Epithelial cell of proximal tubule (primary cell): ENCODE results near the gene SHISAL1. TPM values are rescaled to one million over a fixed set of nuclear protein-coding genes. Genes with fewer than 3 reads are reported as not detected.

Source experiments
- DNase-seq: peaks from one replicate; pipeline ENCODE4 v3.0.0-alpha.2; 2011; ENCODE audit warnings: low read depth
- H3K4me3 ChIP-seq: 2 replicates; pipeline ENCODE4 v1.5.1; 2011; ENCODE audit warnings: low read depth, mild to moderate bottlenecking, low read length
- total RNA-seq: library from RNA; depleted of rRNA; stranded (reverse); fragments of >200 nt; gene quantifications from 2 replicates; pipeline ENCODE4 v1.2.3, GENCODE V29; 2015
- TF ChIP-seq, protein P1 (sequence below): conservative IDR thresholded peaks from 2 replicates; pipeline ENCODE4 v1.5.1; 2012; ENCODE audit warnings: low read depth, mild to moderate bottlenecking, low read length

SHISAL1 gene
- total RNA-seq, 1 donor from 2014 or later, result not detected

DNA sequence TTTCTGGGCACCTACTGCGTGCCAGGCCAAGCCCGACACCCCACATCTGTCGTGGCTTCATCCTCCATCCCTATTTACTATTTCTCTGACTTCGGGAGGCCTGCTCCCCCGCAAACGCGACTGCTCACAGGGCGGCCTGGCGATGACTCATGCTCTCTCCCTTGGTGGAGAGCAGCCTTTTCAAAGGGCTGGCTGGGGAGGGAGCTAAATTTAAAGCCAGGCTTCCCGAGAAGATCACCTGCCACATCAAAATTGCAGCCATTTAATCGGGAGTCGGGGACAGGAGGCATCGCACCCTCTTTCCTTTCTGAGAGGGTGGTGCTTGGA, 24.9 kb upstream of the SHISAL1 start:
- DNase-seq, result no peak
- TF ChIP-seq, protein P1, sequence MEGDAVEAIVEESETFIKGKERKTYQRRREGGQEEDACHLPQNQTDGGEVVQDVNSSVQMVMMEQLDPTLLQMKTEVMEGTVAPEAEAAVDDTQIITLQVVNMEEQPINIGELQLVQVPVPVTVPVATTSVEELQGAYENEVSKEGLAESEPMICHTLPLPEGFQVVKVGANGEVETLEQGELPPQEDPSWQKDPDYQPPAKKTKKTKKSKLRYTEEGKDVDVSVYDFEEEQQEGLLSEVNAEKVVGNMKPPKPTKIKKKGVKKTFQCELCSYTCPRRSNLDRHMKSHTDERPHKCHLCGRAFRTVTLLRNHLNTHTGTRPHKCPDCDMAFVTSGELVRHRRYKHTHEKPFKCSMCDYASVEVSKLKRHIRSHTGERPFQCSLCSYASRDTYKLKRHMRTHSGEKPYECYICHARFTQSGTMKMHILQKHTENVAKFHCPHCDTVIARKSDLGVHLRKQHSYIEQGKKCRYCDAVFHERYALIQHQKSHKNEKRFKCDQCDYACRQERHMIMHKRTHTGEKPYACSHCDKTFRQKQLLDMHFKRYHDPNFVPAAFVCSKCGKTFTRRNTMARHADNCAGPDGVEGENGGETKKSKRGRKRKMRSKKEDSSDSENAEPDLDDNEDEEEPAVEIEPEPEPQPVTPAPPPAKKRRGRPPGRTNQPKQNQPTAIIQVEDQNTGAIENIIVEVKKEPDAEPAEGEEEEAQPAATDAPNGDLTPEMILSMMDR, result no peak

DNA sequence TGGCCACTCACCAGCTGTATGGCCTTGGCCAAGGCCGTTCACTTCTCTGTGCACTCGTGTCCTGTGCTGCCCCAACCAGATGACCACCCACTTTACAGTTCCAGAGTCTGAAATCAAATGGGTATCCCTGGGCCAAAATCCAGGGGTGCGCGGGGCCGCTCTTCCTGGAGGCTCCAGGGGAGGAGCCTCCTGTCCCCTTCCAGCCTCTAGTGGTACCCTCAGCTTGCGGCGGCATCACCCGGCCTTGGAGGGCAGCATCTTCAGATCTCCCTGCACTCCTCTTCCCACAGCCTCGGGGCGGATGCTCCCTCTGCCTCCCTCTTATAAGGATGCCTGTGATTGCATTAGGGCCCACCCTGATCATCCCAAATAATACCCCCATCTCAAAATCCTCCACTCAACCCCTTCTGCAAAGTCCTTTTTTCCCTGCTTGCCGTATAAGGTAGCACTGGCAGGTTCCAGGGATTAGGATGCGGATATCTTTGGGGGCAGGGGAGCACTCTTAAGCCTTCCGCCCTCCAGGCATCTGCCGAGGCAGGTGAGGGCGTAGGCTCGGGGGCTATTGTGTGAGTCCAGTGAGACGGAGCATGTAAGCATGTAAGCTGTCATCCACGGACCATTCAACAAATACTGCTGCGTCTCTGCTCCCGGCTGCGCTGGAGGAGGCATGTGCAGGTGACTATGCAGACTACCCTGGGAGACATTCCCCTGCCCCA, 24.4 kb upstream of the SHISAL1 start:
- no peak overlapping the region for H3K4me3 ChIP-seq
- no peak for DNase-seq
- TF ChIP-seq, protein P1, result no peak

More for the DNA sequence above, 24.9 kb upstream of the SHISAL1 start:
- no peak overlapping the region for H3K4me3 ChIP-seq

DNA sequence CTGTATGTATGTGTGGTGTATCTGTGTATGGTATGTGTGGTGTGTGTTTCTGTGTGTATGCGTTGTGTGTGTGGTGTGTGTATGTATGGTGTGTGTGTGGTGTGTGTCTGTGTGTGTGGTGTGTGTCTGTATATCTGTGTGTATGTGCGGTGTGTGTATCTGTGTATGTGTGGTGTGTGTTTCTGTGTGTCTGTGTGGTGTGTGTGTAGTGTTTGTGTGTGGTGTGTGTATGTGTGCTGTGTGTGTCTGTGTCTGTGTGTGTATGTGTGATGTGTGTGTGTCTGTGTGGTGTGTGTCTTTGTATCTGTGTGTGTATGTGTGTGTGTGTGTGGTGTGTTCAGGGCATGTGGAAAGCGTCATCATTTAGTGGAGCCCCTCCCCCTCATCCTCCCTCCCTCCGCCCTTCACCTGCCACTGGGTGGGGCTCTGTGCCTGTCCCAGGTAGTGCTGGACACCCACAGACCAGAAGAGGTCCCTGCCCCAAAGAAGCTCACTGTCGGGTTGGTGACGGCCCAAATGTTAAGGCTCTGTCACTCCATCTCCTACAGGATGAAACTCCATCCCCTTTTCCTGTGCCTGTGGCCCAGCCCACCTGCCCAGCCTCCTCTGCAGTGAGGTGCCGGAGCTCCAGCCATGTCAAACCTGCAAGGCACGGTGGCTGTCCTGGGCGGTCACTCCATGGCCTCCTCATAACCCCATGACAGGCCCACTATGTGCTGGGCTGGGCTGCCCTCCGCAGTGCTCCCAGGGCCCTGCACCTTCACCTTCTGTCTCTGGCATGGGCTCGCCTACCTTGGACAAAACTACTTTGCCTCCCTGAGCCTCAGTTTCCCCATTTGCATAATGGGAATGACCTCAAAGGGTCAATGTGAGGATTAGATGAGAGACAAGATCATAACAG, 23.4 kb upstream of the SHISAL1 start:
- H3K4me3 ChIP-seq, result no peak overlapping the region
- no peak for DNase-seq
- TF ChIP-seq, protein P1, result peak; percentile 24

DNA sequence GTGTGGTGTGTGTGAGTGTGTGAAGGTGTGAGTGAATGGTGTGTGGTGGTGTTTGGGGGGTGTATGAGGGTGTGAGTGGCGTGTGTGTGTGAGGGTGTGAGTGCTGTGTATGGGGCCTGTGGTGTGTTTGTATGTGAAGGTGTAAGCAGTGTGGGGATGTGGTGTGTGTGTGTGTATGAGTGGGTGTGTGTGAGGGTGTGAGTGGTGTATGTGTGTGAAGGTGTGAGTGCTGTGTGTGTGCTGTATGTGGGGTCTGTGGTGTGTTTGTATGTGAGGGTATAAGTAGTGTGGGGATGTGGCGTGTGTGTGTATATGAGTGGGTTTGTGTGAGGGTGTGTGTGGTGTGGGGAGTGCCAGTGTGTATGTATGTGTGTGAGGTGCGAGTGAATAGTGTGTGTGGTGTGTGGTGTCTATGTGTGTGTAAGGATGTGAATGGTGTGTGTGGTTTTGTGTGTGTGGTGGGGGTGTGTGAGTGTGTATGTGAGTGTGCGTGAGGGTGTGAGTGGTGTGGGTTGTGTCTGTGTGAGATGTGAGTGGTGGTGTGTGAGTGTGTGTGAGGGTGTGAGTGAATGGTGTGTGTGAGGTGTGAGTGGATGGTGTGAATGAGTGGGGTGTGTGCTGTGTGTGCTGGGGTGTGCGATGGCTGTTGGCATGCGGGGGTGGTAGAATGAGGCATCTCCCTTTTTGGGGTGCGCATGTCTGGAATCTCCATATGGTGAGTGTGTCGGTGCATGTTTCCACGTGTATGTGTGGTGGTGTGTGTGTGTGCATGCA, 22.5 kb upstream of the SHISAL1 start:
- no peak for DNase-seq
- H3K4me3 ChIP-seq, result no peak overlapping the region
- TF ChIP-seq, protein P1, result no peak

DNA sequence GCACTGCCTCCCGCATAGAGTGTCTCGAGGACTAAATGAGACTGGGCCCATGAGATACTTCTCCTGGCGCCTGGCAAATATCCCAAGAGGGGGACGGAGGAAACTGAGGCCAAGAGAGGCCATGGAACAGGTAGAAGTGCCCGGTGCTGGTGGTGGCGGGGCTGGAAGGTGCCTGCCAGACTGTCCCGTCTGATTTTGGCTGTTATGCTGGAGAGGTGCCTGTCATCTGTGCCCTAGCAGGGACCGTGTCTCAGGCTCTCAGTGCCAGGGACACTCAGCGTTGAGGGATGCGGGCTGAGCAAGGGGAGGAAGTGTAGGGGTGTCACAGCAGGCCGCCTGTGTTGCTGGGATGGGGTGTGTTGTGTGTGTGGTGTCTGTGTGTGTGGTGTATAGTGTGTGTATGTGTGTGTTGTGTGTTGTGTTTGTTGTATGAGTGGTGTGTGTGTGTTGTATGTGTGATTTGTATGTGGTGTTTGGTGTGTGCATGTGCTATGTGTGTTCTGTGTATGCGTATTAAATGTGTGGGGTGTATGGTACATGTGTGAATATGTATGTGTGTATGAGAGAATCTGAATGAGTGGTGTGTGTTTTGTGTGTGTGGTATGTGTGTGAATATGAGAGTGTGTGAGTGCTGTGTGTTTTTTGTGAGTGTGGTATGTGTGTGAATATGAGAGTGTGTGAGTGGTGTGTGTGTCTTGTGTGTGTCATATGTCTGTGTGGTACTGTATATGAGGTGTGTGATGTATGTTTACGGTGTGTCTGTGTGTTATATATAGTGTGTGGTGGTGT, 21.3 kb upstream of the SHISAL1 start:
- TF ChIP-seq, protein P1, result no peak
- DNase-seq, result no peak
- no peak overlapping the region for H3K4me3 ChIP-seq

DNA sequence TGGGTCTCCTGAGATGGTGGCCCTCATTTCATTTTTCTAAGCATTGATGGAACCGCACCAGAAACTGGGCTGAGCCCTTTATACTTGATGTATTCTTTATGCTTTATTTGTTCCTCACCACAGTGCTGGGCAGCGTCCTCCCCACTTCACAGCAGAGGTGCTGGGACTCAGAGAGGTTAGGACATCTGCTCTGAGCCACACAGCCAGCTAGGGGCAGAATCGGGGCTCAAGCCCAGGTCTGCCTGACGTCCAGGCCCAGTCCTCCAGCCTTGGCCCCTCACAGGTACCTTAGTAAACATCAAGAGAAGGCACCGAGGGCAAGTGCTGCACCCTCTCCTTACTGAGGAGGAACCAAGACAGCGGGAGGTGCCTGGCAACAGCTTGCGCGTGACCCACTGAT, 20.2 kb upstream of the SHISAL1 start:
- no peak overlapping the region for H3K4me3 ChIP-seq
- no peak for DNase-seq
- TF ChIP-seq, protein P1, result no peak
